GM10266 (cell line): ENCODE measurements around the gene THEM5.

Experiments used
- DNase-seq: peaks from one replicate; pipeline ENCODE4 v3.0.0; 2012; ENCODE audit errors: extremely low spot score
- CTCF ChIP-seq: IDR thresholded peaks from 2 replicates; pipeline ENCODE4 v1.5.1; 2012; ENCODE audit warnings: mild to moderate bottlenecking, low read depth; ENCODE audit not compliant: control insufficient read depth, insufficient read depth; ENCODE audit errors: missing control alignments

Gene THEM5

GRCh38 chr1:151854658-151855057 lies 1.1 kb upstream of the THEM5 start:
- DNase-seq = no peak
- no peak for TF ChIP-seq CTCF

DNA sequence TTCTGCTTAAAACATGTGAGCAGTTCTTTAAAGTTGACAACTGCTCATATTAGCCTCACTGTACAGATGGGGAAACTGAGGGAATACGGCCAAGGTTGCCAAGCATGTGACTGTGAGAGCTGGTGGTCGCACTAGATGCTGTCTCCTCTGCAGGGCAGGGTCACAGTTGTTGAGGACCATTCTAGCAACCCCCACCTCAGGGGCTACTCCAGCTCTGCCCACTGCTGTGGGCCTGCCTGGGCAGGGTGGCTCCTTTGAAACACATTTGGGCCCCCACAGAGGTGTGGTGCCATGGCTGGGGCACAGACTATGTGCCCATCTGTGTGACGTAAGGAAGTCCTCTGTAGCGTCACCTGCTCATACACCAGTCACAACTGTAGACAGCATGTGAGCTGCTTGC lies 779 bp downstream of the THEM5 start:
- DNase-seq = no peak
- TF ChIP-seq CTCF = no peak

GRCh38 chr1:151851886-151852285 lies 1.6 kb downstream of the THEM5 start:
- no peak for DNase-seq
- TF ChIP-seq CTCF = no peak

- TF ChIP-seq CTCF = no peak
- DNase-seq = no peak
Measured at GRCh38 chr1:151849871-151850270, 3.6 kb downstream of the THEM5 start.

DNA sequence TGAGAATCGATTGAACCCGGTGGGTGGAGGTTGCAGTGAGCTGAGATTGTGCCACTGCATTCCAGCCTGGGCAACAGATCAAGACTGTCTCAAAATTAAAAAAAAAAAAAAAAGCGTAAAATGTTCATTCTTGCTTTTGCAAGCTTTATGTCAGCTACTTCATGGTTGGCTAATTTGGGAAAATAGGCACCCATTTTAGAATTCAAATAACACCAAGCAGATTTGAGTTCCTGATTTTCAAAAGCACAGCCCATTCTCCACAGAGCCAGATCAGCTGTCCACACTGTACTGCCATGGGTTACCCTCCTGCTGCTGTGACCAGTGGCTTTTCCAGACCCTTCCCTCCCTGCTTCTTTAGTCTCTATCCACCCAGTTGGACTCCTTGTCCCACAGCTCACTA lies 4.4 kb downstream of the THEM5 start:
- DNase-seq = no peak

GRCh38 chr1:151847867-151848596 lies 5.5 kb downstream of the THEM5 start:
- no peak for TF ChIP-seq CTCF
- no peak for DNase-seq

More for the DNA sequence above, 4.4 kb downstream of the THEM5 start:
- no peak for TF ChIP-seq CTCF

DNA sequence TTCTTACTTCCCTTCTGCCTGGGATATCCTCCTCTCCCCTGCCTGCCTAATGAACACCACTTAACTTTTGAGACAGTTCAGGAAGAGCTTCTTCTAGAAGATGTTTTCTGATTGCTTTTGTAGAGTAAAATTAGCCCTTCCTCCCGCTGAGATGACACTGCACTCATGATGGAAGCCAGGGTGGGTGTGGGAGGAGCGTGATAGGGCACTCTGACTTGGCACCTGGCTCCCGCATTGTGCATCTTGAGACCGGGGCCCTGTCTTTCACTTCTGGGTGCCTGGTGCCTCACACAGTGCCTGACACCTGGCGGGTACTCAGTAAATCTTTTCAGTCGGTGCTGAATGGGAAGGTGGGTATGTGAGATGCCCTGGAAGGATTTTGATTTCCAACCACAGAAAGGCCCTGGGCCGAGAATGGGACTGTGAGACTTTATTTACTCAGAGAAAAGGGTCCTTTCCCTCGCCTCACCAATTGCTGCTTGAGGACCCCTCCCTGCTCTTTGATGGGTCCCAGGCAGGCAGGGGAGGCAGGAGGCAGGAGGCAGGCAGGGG lies 6.8 kb downstream of the THEM5 start:
- TF ChIP-seq CTCF = no peak
- DNase-seq = no peak
